RWPE2 (cell line): ENCODE results near the gene CHST11.
A peak's percentile ranks its signal among the peaks of the same experiment; 100 is the strongest.

Experiments used
- ATAC-seq: fragments of 200-7000 bp; cut with Tn5 transposase; 3 replicates; pipeline ENCODE4 v1.9.1; 2021; ENCODE audit warnings: low read depth
- DNase-seq: peaks from one replicate; pipeline ENCODE4 v3.0.0-alpha.2; 2020; ENCODE audit warnings: low spot score
- H3K27ac ChIP-seq: fragments of 450-650 bp; 2 replicates; pipeline ENCODE4 v1.5.1; 2017; ENCODE audit warnings: mild to moderate bottlenecking; ENCODE audit not compliant: poor library complexity, severe bottlenecking
- H3K27me3 ChIP-seq: fragments of 250-450 bp; sonication (Bioruptor Pico); 2 replicates; pipeline ENCODE4 v1.5.1; 2021; ENCODE audit warnings: mild to moderate bottlenecking, moderate library complexity; ENCODE audit not compliant: insufficient read depth, poor library complexity, severe bottlenecking
- H3K36me3 ChIP-seq: fragments of 250-450 bp; sonication (Bioruptor Pico); 2 replicates; pipeline ENCODE4 v1.5.1; 2020; ENCODE audit warnings: low read depth, mild to moderate bottlenecking, moderate library complexity
- H3K4me1 ChIP-seq: fragments of 250-450 bp; sonication (Bioruptor Pico); 2 replicates; pipeline ENCODE4 v1.5.1; 2021; ENCODE audit warnings: mild to moderate bottlenecking, moderate library complexity; ENCODE audit not compliant: insufficient read depth, poor library complexity, severe bottlenecking
- H3K4me3 ChIP-seq: fragments of 250-450 bp; sonication (Bioruptor Pico); 2 replicates; pipeline ENCODE4 v1.5.1; 2021; ENCODE audit warnings: mild to moderate bottlenecking, moderate library complexity; ENCODE audit not compliant: severe bottlenecking
- H3K9me3 ChIP-seq: fragments of 250-450 bp; sonication (Bioruptor Pico); 2 replicates; pipeline ENCODE4 v1.5.1; 2021; ENCODE audit warnings: mild to moderate bottlenecking, moderate library complexity; ENCODE audit not compliant: severe bottlenecking
- CTCF ChIP-seq: fragments of 450-650 bp; IDR thresholded peaks from one replicate; pipeline ENCODE4 v1.5.1; 2017; ENCODE audit warnings: mild to moderate bottlenecking, moderate library complexity; ENCODE audit not compliant: poor library complexity, severe bottlenecking

The CHST11 gene

GRCh38 chr12:104415342-104415980 is 41.3 kb upstream of the CHST11 start:
- DNase-seq (no peak), ATAC-seq (no peak)
- no peaks in the 10 kb centered on the region for H3K4me1 ChIP-seq
- H3K27ac ChIP-seq: no peak overlapping the region
- H3K9me3 ChIP-seq: no peaks in the 10 kb centered on the region
- H3K36me3 ChIP-seq: no peaks in the 10 kb centered on the region
- TF ChIP-seq CTCF: no peak
- no peak overlapping the region for H3K4me3 ChIP-seq
- H3K27me3 ChIP-seq: no peaks in the 10 kb centered on the region

- DNase-seq (no peak), ATAC-seq (no peak)
- H3K4me3 ChIP-seq: no peak overlapping the region
- no peak overlapping the region for H3K27ac ChIP-seq
- peaks cover 7% of the 10 kb centered on the region for H3K4me1 ChIP-seq
- no peak for TF ChIP-seq CTCF
- no peaks in the 10 kb centered on the region for H3K9me3 ChIP-seq
- H3K27me3 ChIP-seq: no peaks in the 10 kb centered on the region
- no peaks in the 10 kb centered on the region for H3K36me3 ChIP-seq
Observed at GRCh38 chr12:104416136-104416535, 40.6 kb upstream of the CHST11 start.

- no peak for TF ChIP-seq CTCF
- no peak overlapping the region for H3K27ac ChIP-seq
- no peaks in the 10 kb centered on the region for H3K27me3 ChIP-seq
- DNase-seq (no peak), ATAC-seq (no peak)
- peaks cover 9% of the 10 kb centered on the region for H3K4me1 ChIP-seq
- no peak overlapping the region for H3K4me3 ChIP-seq
- H3K36me3 ChIP-seq: no peaks in the 10 kb centered on the region
- H3K9me3 ChIP-seq: no peaks in the 10 kb centered on the region
Observed at GRCh38 chr12:104416585-104416984, 40.2 kb upstream of the CHST11 start.

- ATAC-seq: no peak
- Histone ChIP-seq H3K36me3 (no peaks in the 10 kb centered on the region), H3K27me3 (no peaks in the 10 kb centered on the region), H3K9me3 (no peaks in the 10 kb centered on the region), H3K27ac (no peak overlapping the region), H3K4me3 (no peak overlapping the region), H3K4me1 (peaks cover 15% of the 10 kb centered on the region)
- TF ChIP-seq CTCF: no peak
- DNase-seq: no peak
Observed at GRCh38 chr12:104419717-104420116, 37.0 kb upstream of the CHST11 start.

- no peaks in the 10 kb centered on the region for H3K9me3 ChIP-seq
- DNase-seq (no peak), ATAC-seq (peak; percentile 71)
- no peaks in the 10 kb centered on the region for H3K27me3 ChIP-seq
- TF ChIP-seq CTCF: no peak
- H3K36me3 ChIP-seq: no peaks in the 10 kb centered on the region
- H3K27ac ChIP-seq: no peak overlapping the region
- H3K4me3 ChIP-seq: no peak overlapping the region
- peaks cover 15% of the 10 kb centered on the region for H3K4me1 ChIP-seq
Observed at GRCh38 chr12:104420868-104421267, 35.9 kb upstream of the CHST11 start.
